Tibial nerve (tissue), 4 donors: ENCODE results near the gene HNF4A. TPM values are rescaled to one million over a fixed set of nuclear protein-coding genes. Genes with fewer than 3 reads are reported as not detected.

ENCODE experiments used
- DNase-seq, 2 donors: peaks; one replicate each; pipeline ENCODE4 v3.0.0-alpha.2; 2019; ENCODE audit warnings: low spot score in 2 of 2
- H3K27ac ChIP-seq, 4 donors: fragments of 200-600 bp; sonication (generic) in 3 of 4; one replicate each; pipeline ENCODE4 v1.5.1; 2017 to 2019; ENCODE audit warnings: mild to moderate bottlenecking in 1 of 4
- H3K27me3 ChIP-seq, 2 donors: fragments of 200-600 bp; sonication (generic) in 1 of 2; one replicate each; pipeline versions ENCODE4 v1.5.1 to v1.6.0; 2017 to 2019
- H3K36me3 ChIP-seq, 3 donors: fragments of 200-600 bp; sonication (generic); one replicate each; pipeline ENCODE4 v1.5.1; 2018 to 2019
- H3K4me1 ChIP-seq, 4 donors: fragments of 200-600 bp; sonication (generic) in 3 of 4; one replicate each; pipeline ENCODE4 v1.5.1; 2017 to 2019
- H3K4me3 ChIP-seq, 4 donors: fragments of 200-600 bp; sonication (generic) in 3 of 4; one replicate each; pipeline ENCODE4 v1.5.1; 2017 to 2019; ENCODE audit warnings: mild to moderate bottlenecking in 1 of 4, moderate library complexity in 1 of 4
- H3K9me3 ChIP-seq, 4 donors: fragments of 200-600 bp; sonication (generic) in 3 of 4; one replicate each; pipeline ENCODE4 v1.5.1; 2017 to 2019
- CTCF ChIP-seq, 5 experiments: fragments of 200-600 bp in 3 of 5; fragments of 450-650 bp in 2 of 5; sonication (generic) in 3 of 5; IDR thresholded peaks; one replicate each; pipeline ENCODE4 v1.5.1; 2016 to 2019; ENCODE audit warnings: antibody characterized with exemption in 5 of 5, mild to moderate bottlenecking in 3 of 5, moderate library complexity in 2 of 5
- EP300 ChIP-seq, 2 donors: sonication (generic); formaldehyde crosslinking; IDR thresholded peaks; one replicate each; pipeline ENCODE4 v1.6.1; 2017; ENCODE audit warnings: antibody characterized with exemption in 2 of 2, mild to moderate bottlenecking in 1 of 2
- POLR2A ChIP-seq, 2 donors: fragments of 450-650 bp; IDR thresholded peaks; one replicate each; pipeline ENCODE4 v1.6.1; 2017; ENCODE audit warnings: antibody characterized with exemption in 2 of 2, mild to moderate bottlenecking in 2 of 2, moderate library complexity in 2 of 2
- WGBS, 2 donors: methylation state at CpG; one replicate each; pipeline ENCODE4 v1.1.5; 2018; 5-methylcytosine and 5-hydroxymethylcytosine counted together
- total RNA-seq, 4 donors: library from RNA; depleted of rRNA; stranded (reverse); fragments of >200 nt; gene quantifications; one replicate each; pipeline ENCODE4 v1.1.0, GENCODE V29; 2016

HNF4A gene
- total RNA-seq, result not detected

GRCh38 chr20:44355498-44356352 is at the start of gene HNF4A:
Gene HNF4A, plus strand, starts transcription at chr20:44355699. Its CDS starts 106 bp downstream, at chr20:44355805.
- Histone ChIP-seq H3K27ac (peak within 1 kb of the TSS in 1 of 4 donors; percentile 71), H3K4me1 (no peaks in the 10 kb centered on the region), H3K9me3 (no peaks in the 10 kb centered on the region), H3K27me3 (peaks cover 0 to 3% of the 10 kb centered on the region in 2 donors), H3K36me3 (no peaks in the 10 kb centered on the region), H3K4me3 (no peak within 1 kb of the TSS)
- DNase-seq, result no peak
- no peak for TF ChIP-seq POLR2A (IDR thresholded peaks at IDR 0.05)
- no peak for TF ChIP-seq EP300 (IDR thresholded peaks at IDR 0.05)
- TF ChIP-seq CTCF (IDR thresholded peaks at IDR 0.05), result no peak
- 82% methylated on average over 36 to 37 of the region's 40 CpGs for WGBS, 2 donors

- no peak for TF ChIP-seq EP300 (IDR thresholded peaks at IDR 0.05)
- no peak for TF ChIP-seq POLR2A (IDR thresholded peaks at IDR 0.05)
- no peak for TF ChIP-seq CTCF (IDR thresholded peaks at IDR 0.05)
- Histone ChIP-seq H3K27ac (no peak overlapping the region), H3K4me1 (peaks cover 0 to 29% (median 9%) of the 10 kb centered on the region in 4 donors), H3K4me3 (no peak overlapping the region), H3K27me3 (no peaks in the 10 kb centered on the region), H3K9me3 (no peaks in the 10 kb centered on the region), H3K36me3 (peaks cover 0 to 47% (median 0%) of the 10 kb centered on the region in 3 donors)
- DNase-seq, result no peak
- 91 to 94% methylated on average over 9 of the region's 9 CpGs for WGBS, 2 donors
Observed at GRCh38 chr20:44306927-44307326, 48.6 kb upstream of the HNF4A start.

- Histone ChIP-seq H3K27ac (peak overlapping the region in 2 of 4 donors; percentile 77 to 87), H3K36me3 (peaks cover 0 to 25% (median 0%) of the 10 kb centered on the region in 3 donors)
- peak in 1 of 2 donors; percentile 38 for DNase-seq
Observed at GRCh38 chr20:44309763-44310663, 45.5 kb upstream of the HNF4A start.

More at GRCh38 chr20:44309763-44310663, 45.5 kb upstream of the HNF4A start:
- Histone ChIP-seq H3K27me3 (no peaks in the 10 kb centered on the region), H3K4me3 (peak overlapping the region; percentile 67 to 97 (median 84)), H3K4me1 (peaks cover 0 to 29% (median 9%) of the 10 kb centered on the region in 4 donors), H3K9me3 (no peaks in the 10 kb centered on the region)
- TF ChIP-seq EP300 (IDR thresholded peaks at IDR 0.05), result no peak
- no peak for TF ChIP-seq POLR2A (IDR thresholded peaks at IDR 0.05)
- TF ChIP-seq CTCF (IDR thresholded peaks at IDR 0.05), result no peak
- WGBS, 2 donors, result 15 to 20% methylated on average over 15 to 17 of the region's 17 CpGs
